Measurements from ENCODE around the gene APBA2.

GRCh38 chr15:29131840-29132420, 246.2 kb downstream of the APBA2 start:
- TF ChIP-seq CTCF (IDR thresholded peaks at IDR 0.05) (no peak), POLR2A (IDR thresholded peaks at IDR 0.05) (no peak), POLR2AphosphoS5 (IDR thresholded peaks at IDR 0.05) (no peak), EP300 (IDR thresholded peaks at IDR 0.05) (no peak)

Data from sigmoid colon (tissue), 4 donors.